Stimulated activated effector memory CD8-positive, alpha-beta T cell treated with anti-CD3 and anti-CD28 coated beads, Interleukin-12 subunit alpha, Interleukin-12 subunit beta, amount 100 ng/mL, for 72 hours (primary cell): Measurements from ENCODE around the gene PNN.
"Not testable (repeated sequence)": the region's sequence is repeated elsewhere in the genome, so short reads cannot be mapped to it uniquely, and the experiment has no call there.

Experiments used
- ATAC-seq: fragments of 150-1000 bp; cut with Tn5 transposase; 2 replicates; pipeline ENCODE4 v1.10.0; 2021
- DNase-seq, 2 donors: peaks; one replicate each; pipeline ENCODE4 v3.0.0; 2021 to 2022; ENCODE audit warnings: low spot score in 2 of 2
- H3K27ac Mint-ChIP-seq: one replicate; pipeline ENCODE4 v1.8.0; 2022; ENCODE audit warnings: mild to moderate bottlenecking, mixed read lengths
- H3K36me3 Mint-ChIP-seq: one replicate; pipeline ENCODE4 v1.8.0; 2022; ENCODE audit warnings: mild to moderate bottlenecking, mixed read lengths
- H3K4me1 Mint-ChIP-seq: one replicate; pipeline ENCODE4 v1.8.0; 2022; ENCODE audit warnings: mixed read lengths
- H3K4me3 Mint-ChIP-seq: one replicate; pipeline ENCODE4 v1.8.0; 2022; ENCODE audit warnings: mild to moderate bottlenecking, mixed read lengths
- H3K9me3 Mint-ChIP-seq: one replicate; pipeline ENCODE4 v1.8.0; 2022; ENCODE audit warnings: mixed read lengths

PNN gene

DNA sequence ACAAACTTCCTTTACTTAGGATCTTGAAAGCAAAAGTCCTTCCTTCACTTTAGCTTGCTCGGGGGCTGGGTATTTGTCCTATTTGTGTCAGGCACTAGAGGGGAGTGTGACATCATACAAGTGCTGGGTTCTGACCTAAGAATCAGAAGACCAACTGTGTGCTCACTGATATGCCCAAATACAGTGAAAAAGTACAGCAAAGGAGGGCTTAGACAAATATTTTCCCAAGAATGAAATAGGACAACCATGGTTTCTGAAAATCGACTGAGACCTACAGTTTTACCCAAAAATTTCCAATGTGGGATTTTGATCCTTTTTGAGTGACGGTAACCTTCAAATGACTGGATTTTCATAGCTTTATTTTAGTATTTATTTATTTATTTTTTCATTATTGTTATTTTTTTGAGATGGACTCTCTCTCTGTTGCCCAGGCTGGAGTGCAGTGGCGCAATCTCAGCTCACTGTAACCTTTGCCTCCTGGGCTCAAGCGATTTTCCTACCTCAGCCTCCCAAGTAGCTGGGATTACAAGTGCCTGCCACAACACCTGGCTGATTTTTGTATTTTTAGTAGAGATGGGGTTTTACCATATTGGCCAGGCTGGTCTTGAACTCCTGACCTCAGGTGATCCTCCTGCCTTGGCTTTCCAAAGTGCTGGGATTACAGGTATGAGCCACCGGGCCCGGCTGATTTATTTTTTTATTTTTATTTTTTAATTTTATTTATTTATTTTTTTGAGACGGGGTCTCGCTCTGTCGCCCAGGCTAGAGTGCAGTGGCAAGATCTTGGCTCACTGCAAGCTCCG, 56.9 kb downstream of the PNN start:
- not testable (repeated sequence) for H3K27ac Mint-ChIP-seq, H3K9me3 Mint-ChIP-seq, H3K36me3 Mint-ChIP-seq, H3K4me3 Mint-ChIP-seq
- H3K4me1 Mint-ChIP-seq, result peaks cover 53% of the 10 kb centered on the region
- ATAC-seq (peak; percentile 46), DNase-seq (peak in 1 of 2 donors; percentile 57)
